ENCODE measurements around the gene ZNF830.

DNA sequence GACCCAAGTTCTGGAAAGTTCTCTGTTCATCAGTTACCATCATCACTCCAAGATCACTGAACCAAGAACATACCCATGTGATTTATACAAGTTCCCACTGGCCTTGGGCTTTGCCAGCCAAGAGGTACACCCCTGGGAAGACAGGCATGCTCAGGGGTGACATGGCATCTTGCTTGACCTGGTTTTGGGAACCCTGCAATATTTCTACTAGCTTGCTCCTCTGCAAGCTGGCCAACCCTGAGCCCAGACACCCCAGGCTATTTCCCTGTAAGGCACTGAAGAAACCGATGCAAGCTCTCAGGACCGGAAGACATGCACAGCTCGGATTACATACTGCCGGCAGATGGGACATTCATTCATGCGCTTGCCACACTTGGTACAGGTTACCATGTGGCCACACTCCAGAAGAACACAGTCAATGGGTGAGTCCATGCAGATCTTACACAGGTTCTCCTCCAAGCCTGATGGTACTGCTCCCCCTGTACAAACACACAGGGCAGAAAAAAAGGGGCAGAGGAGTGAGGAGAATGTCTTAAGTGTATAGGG is 50.4 kb downstream of the ZNF830 start:
- TF ChIP-seq, protein P1, sequence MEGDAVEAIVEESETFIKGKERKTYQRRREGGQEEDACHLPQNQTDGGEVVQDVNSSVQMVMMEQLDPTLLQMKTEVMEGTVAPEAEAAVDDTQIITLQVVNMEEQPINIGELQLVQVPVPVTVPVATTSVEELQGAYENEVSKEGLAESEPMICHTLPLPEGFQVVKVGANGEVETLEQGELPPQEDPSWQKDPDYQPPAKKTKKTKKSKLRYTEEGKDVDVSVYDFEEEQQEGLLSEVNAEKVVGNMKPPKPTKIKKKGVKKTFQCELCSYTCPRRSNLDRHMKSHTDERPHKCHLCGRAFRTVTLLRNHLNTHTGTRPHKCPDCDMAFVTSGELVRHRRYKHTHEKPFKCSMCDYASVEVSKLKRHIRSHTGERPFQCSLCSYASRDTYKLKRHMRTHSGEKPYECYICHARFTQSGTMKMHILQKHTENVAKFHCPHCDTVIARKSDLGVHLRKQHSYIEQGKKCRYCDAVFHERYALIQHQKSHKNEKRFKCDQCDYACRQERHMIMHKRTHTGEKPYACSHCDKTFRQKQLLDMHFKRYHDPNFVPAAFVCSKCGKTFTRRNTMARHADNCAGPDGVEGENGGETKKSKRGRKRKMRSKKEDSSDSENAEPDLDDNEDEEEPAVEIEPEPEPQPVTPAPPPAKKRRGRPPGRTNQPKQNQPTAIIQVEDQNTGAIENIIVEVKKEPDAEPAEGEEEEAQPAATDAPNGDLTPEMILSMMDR (IDR thresholded peaks at IDR 0.05; ENCODE audit: low read length): no peak
- TF ChIP-seq EZH2phosphoT487 (IDR thresholded peaks at IDR 0.05; ENCODE audit: low read length): no peak
- no peak for TF ChIP-seq EZH2 (optimal IDR thresholded peaks at IDR 0.05; ENCODE audit: low read depth, low read length)
